ENCODE measurements around the gene ITPR1.

GRCh38 chr3:4505688-4506558, 12.8 kb downstream of the ITPR1 start:
- TF ChIP-seq YY1 (IDR thresholded peaks at IDR 0.05; ENCODE audit: insufficient read depth, insufficient read length): no peak
- no peak for TF ChIP-seq ZNF274 (IDR thresholded peaks at IDR 0.05; ENCODE audit: low read depth, low read length)
